Caco-2 (cell line): ENCODE data around the gene ALDH5A1. TPM values are rescaled to one million over a fixed set of nuclear protein-coding genes. Genes with fewer than 3 reads are reported as not detected.

Source experiments
- Bru-seq: library from RNA; stranded (reverse); fragments of 400-500 nt; gene quantifications from one replicate; lab custom pipeline; 2021; lab: Mats Ljungman, UMichigan
- BruChase-seq, 2 experiments: library from RNA; stranded (reverse); fragments of 400-500 nt; gene quantifications; one replicate each; lab custom pipeline; 2021; lab: Mats Ljungman, UMichigan
- BruUV-seq: library from RNA; stranded (reverse); fragments of 400-500 nt; replicated peaks from 2 replicates; lab custom pipeline; 2021; lab: Mats Ljungman, UMichigan
- CTCF ChIA-PET: fragments of 300-600 bp; sonication (Branson Sonifier 250); formaldehyde crosslinking; loops from one replicate; lab custom pipeline; 2022; ENCODE audit warnings: antibody characterized with exemption; lab: Charles Lee
- POLR2A ChIA-PET: fragments of 300-600 bp; sonication (Branson Sonifier 250); formaldehyde crosslinking; loops from one replicate; lab custom pipeline; 2022; ENCODE audit warnings: antibody characterized with exemption; lab: Charles Lee
- DNase-seq, 2 experiments: peaks; one replicate each; pipeline versions ENCODE4 v3.0.0 to v3.0.0-alpha.2; 2020 to 2022
- H3K27me3 ChIP-seq: replicated peaks from 2 replicates; pipeline ENCODE4 v1.6.0; 2011; ENCODE audit warnings: low read length; ENCODE audit not compliant: control insufficient read depth, insufficient read depth
- H3K36me3 ChIP-seq: 2 replicates; pipeline ENCODE4 v1.5.1; 2011; ENCODE audit warnings: low read length; ENCODE audit not compliant: control insufficient read depth, insufficient read depth
- H3K4me1 ChIP-seq: fragments of 250-450 bp; sonication (Bioruptor Pico); 2 replicates; pipeline ENCODE4 v1.5.1; 2020; ENCODE audit warnings: mild to moderate bottlenecking
- H3K4me3 ChIP-seq: 2 replicates; pipeline ENCODE4 v1.5.1; 2011; ENCODE audit warnings: low read depth, mild to moderate bottlenecking, control low read depth, low read length
- H3K9me3 ChIP-seq: fragments of 250-450 bp; sonication (Bioruptor Pico); 2 replicates; pipeline ENCODE4 v1.5.1; 2020; ENCODE audit warnings: mild to moderate bottlenecking, moderate library complexity
- H3K27ac Mint-ChIP-seq: one replicate; pipeline ENCODE4 v1.8.0; 2022; ENCODE audit warnings: mixed read lengths; ENCODE audit not compliant: unreplicated experiment
- H3K27me3 Mint-ChIP-seq: one replicate; pipeline ENCODE4 v1.8.0; 2022; ENCODE audit warnings: mixed read lengths; ENCODE audit not compliant: insufficient read depth, unreplicated experiment
- H3K36me3 Mint-ChIP-seq: one replicate; pipeline ENCODE4 v1.8.0; 2022; ENCODE audit warnings: mild to moderate bottlenecking, mixed read lengths; ENCODE audit not compliant: insufficient read depth, unreplicated experiment
- H3K4me1 Mint-ChIP-seq: one replicate; pipeline ENCODE4 v1.8.0; 2022; ENCODE audit warnings: low read depth, mixed read lengths; ENCODE audit not compliant: unreplicated experiment
- H3K4me3 Mint-ChIP-seq: one replicate; pipeline ENCODE4 v1.8.0; 2022; ENCODE audit warnings: mild to moderate bottlenecking, moderate library complexity, mixed read lengths; ENCODE audit not compliant: unreplicated experiment
- H3K9me3 Mint-ChIP-seq: one replicate; pipeline ENCODE4 v1.8.0; 2022; ENCODE audit warnings: mixed read lengths; ENCODE audit not compliant: unreplicated experiment
- CTCF ChIP-seq, 2 experiments: fragments of 200-600 bp in 1 of 2; IDR thresholded peaks; 1 replicate in 1 of 2; 2 replicates in 1 of 2; pipeline versions ENCODE4 v1.5.1 to v1.8.0; 2011 to 2022; ENCODE audit warnings: antibody characterized with exemption in 1 of 2, control low read depth in 1 of 2, inconsistent platforms in 1 of 2, low read depth in 1 of 2, low read length in 1 of 2, mild to moderate bottlenecking in 1 of 2, moderate library complexity in 1 of 2; ENCODE audit not compliant: insufficient read depth in 1 of 2, severe bottlenecking in 1 of 2, unreplicated experiment in 1 of 2
- intact Hi-C: fragments of 100-400 bp; cut with micrococcal nuclease; formaldehyde crosslinking; loops from one replicate; pipeline ENCODE4 v1.10.0; 2022; ENCODE audit not compliant: unreplicated experiment
- long read RNA-seq: library from polyadenylated mRNA; stranded (forward); transcript quantifications from one replicate; pipeline ENCODE4 v2.0.0, GENCODE V29; 2022
- total RNA-seq: library from RNA; stranded (reverse); gene quantifications from 2 replicates; pipeline ENCODE4 v1.2.3, GENCODE V29; 2022

The ALDH5A1 gene
- total RNA-seq (42.4 and 45.3 TPM in 2 replicates), Bru-seq, nascent RNA (percentile 78 among the genes with signal in this experiment), BruChase-seq, experiment 1, labeled RNA remaining after a 2-hour chase (percentile 84 among the genes with signal in this experiment), BruChase-seq, experiment 2, labeled RNA remaining after a 6-hour chase (percentile 92 among the genes with signal in this experiment)
- long read RNA-seq, full-length matches to known transcripts: 30 of 43 reads
- long read RNA-seq, partial matches to known transcripts: 4 of 43 reads
- long read RNA-seq, other reads (novel, unspliced or antisense): 9 of 43 reads

- Mint-ChIP-seq H3K4me1 (peaks cover 13% of the 10 kb centered on the region), H3K4me3 (peak within 1 kb of the TSS; percentile 76), H3K27me3 (no peaks in the 10 kb centered on the region), H3K36me3 (peaks cover 24% of the 10 kb centered on the region), H3K9me3 (no peaks in the 10 kb centered on the region), H3K27ac (peak within 1 kb of the TSS; percentile 77)
- CTCF ChIA-PET: interaction anchor here (0.5 to 2.5 kb wide), 9 partner anchors 10 to 284 kb away, joined by 3 to 60 read pairs (median 4); no protein-coding TSS in a partner anchor
- H3K27me3 ChIP-seq: no peaks in the 10 kb centered on the region
- DNase-seq: peak; percentile 82 to 83
- peak within 1 kb of the TSS; percentile 62 for H3K4me3 ChIP-seq
- no peaks in the 10 kb centered on the region for H3K9me3 ChIP-seq
- no peaks in the 10 kb centered on the region; the same call in 1 of the 2 replicates for H3K36me3 ChIP-seq
- no peaks in the 10 kb centered on the region; the same call in 1 of the 2 replicates for H3K4me1 ChIP-seq
- intact Hi-C loops: loop anchor here (1.0 to 5.0 kb wide), 3 partner anchors 26 to 70 kb away; no protein-coding TSS in a partner anchor
- POLR2A ChIA-PET: interaction anchor here (0.7 to 1.9 kb wide), 2 partner anchors 26 to 172 kb away, joined by 4 to 9 read pairs; partner anchors contain the start of genes ACOT13 and TDP2
- BruUV-seq: no TSS peak
- TF ChIP-seq CTCF (IDR thresholded peaks at IDR 0.05; ENCODE audit: insufficient read depth in 1 of 2, low read depth in 1 of 2, low read length in 1 of 2, severe bottlenecking in 1 of 2, unreplicated experiment in 1 of 2): peak; percentile 27 to 59
These were observed at the start of gene ALDH5A1 for GRCh38 chr6:24494821-24495795. Gene ALDH5A1 (plus strand): TSS chr6:24494969. CDS start chr6:24494997, 28 bp downstream.

GRCh38 chr6:24445704-24446103, 49.1 kb upstream of the ALDH5A1 start:
- no peak for TF ChIP-seq CTCF (IDR thresholded peaks at IDR 0.05; ENCODE audit: insufficient read depth in 1 of 2, low read depth in 1 of 2, low read length in 1 of 2, severe bottlenecking in 1 of 2, unreplicated experiment in 1 of 2)
- H3K4me1 Mint-ChIP-seq: no peaks in the 10 kb centered on the region
- Histone ChIP-seq H3K9me3 (no peaks in the 10 kb centered on the region), H3K36me3 (no peaks in the 10 kb centered on the region), H3K4me1 (no peaks in the 10 kb centered on the region), H3K4me3 (no peak overlapping the region), H3K27me3 (no peaks in the 10 kb centered on the region)
- ChIA-PET CTCF (no interaction called here), POLR2A (no interaction called here)
- no peaks in the 10 kb centered on the region for H3K9me3 Mint-ChIP-seq
- no peak overlapping the region for H3K27ac Mint-ChIP-seq
- BruUV-seq: no TSS peak
- H3K4me3 Mint-ChIP-seq: no peak overlapping the region
- intact Hi-C loops: no loop called here
- DNase-seq: no peak
- no peaks in the 10 kb centered on the region for H3K36me3 Mint-ChIP-seq
- no peaks in the 10 kb centered on the region for H3K27me3 Mint-ChIP-seq

GRCh38 chr6:24446670-24447069, 48.1 kb upstream of the ALDH5A1 start:
- CTCF ChIA-PET: no interaction called here

More at GRCh38 chr6:24446670-24447069, 48.1 kb upstream of the ALDH5A1 start:
- no peak for DNase-seq
- no peaks in the 10 kb centered on the region for H3K9me3 ChIP-seq
- no peaks in the 10 kb centered on the region for H3K4me1 Mint-ChIP-seq
- no peaks in the 10 kb centered on the region for H3K27me3 ChIP-seq
- H3K9me3 Mint-ChIP-seq: no peaks in the 10 kb centered on the region
- no peaks in the 10 kb centered on the region for H3K36me3 ChIP-seq
- POLR2A ChIA-PET: no interaction called here
- no peak overlapping the region for H3K4me3 Mint-ChIP-seq
- H3K4me1 ChIP-seq: no peaks in the 10 kb centered on the region
- no TSS peak for BruUV-seq
- no peak for TF ChIP-seq CTCF (IDR thresholded peaks at IDR 0.05; ENCODE audit: insufficient read depth in 1 of 2, low read depth in 1 of 2, low read length in 1 of 2, severe bottlenecking in 1 of 2, unreplicated experiment in 1 of 2)
- H3K36me3 Mint-ChIP-seq: no peaks in the 10 kb centered on the region
- intact Hi-C loops: no loop called here
- no peak overlapping the region for H3K27ac Mint-ChIP-seq
- H3K4me3 ChIP-seq: no peak overlapping the region
- H3K27me3 Mint-ChIP-seq: no peaks in the 10 kb centered on the region
